PC-3 (cell line): ENCODE data around the gene CYP1A1.

Source experiments
- CTCF ChIP-seq: fragments of 300-600 bp; sonication (generic); conservative IDR thresholded peaks from 2 replicates; pipeline ENCODE4 v1.5.1; 2017; ENCODE audit warnings: antibody characterized with exemption, low read depth, mild to moderate bottlenecking, low read length
- EZH2 ChIP-seq: fragments of 300-600 bp; sonication (generic); IDR thresholded peaks from one replicate; pipeline ENCODE4 v1.6.1; 2017; ENCODE audit warnings: antibody characterized with exemption, mild to moderate bottlenecking, low read length; ENCODE audit not compliant: unreplicated experiment
- EZH2phosphoT487 ChIP-seq: fragments of 300-600 bp; sonication (generic); IDR thresholded peaks from 2 replicates; pipeline ENCODE4 v1.6.1; 2018; ENCODE audit warnings: mild to moderate bottlenecking, antibody characterized with exemption, low read length, borderline replicate concordance

GRCh38 chr15:74769463-74770025 lies 44.2 kb upstream of the CYP1A1 start:
- TF ChIP-seq CTCF (no peak), EZH2 (no peak), EZH2phosphoT487 (no peak)
